Endothelial cell of hepatic sinusoid (primary cell): Measurements from ENCODE around the gene MRPL17.

Source experiments
- in situ Hi-C: cut with HindIII; loops from 2 replicates; pipeline ENCODE4 v1.10.0; 2017; ENCODE audit warnings: low sequenced_read_pairs

MRPL17 gene

GRCh38 chr11:6634534-6634933 lies 48.6 kb downstream of the MRPL17 start:
- in situ Hi-C loops, result no loop called here

GRCh38 chr11:6633422-6634408 lies 49.4 kb downstream of the MRPL17 start:
- in situ Hi-C loops, result no loop called here

GRCh38 chr11:6632116-6633073 lies 50.7 kb downstream of the MRPL17 start:
- in situ Hi-C loops, result no loop called here

GRCh38 chr11:6631361-6631890 lies 51.7 kb downstream of the MRPL17 start:
- in situ Hi-C loops, result no loop called here

GRCh38 chr11:6630632-6631291 lies 52.4 kb downstream of the MRPL17 start:
- in situ Hi-C loops, result no loop called here
